ENCODE data around the gene ATF6.

The ATF6 gene

GRCh38 chr1:161885759-161886158 lies 119.6 kb downstream of the ATF6 start:
- no peak for DNase-seq (ENCODE audit: extremely low read depth in 1 of 2, low read depth in 1 of 2)

- no peak for DNase-seq (ENCODE audit: extremely low read depth in 1 of 2, low read depth in 1 of 2)
These were observed 120.5 kb downstream of the ATF6 start for GRCh38 chr1:161886589-161886988.

- DNase-seq (ENCODE audit: extremely low read depth in 1 of 2, low read depth in 1 of 2), result no peak
These were observed 121.7 kb downstream of the ATF6 start for GRCh38 chr1:161887730-161888287.

- DNase-seq (ENCODE audit: extremely low read depth in 1 of 2, low read depth in 1 of 2), result no peak
These were observed 124.5 kb downstream of the ATF6 start for GRCh38 chr1:161890574-161890973.

GRCh38 chr1:161899091-161899490 lies 133.0 kb downstream of the ATF6 start:
- DNase-seq (ENCODE audit: extremely low read depth in 1 of 2, low read depth in 1 of 2), result no peak

GRCh38 chr1:161900160-161900559 lies 134.0 kb downstream of the ATF6 start:
- DNase-seq (ENCODE audit: extremely low read depth in 1 of 2, low read depth in 1 of 2), result no peak

GRCh38 chr1:161902182-161902581 lies 136.1 kb downstream of the ATF6 start:
- no peak for DNase-seq (ENCODE audit: extremely low read depth in 1 of 2, low read depth in 1 of 2)

- DNase-seq (ENCODE audit: extremely low read depth in 1 of 2, low read depth in 1 of 2), result no peak
These were observed 139.3 kb downstream of the ATF6 start for GRCh38 chr1:161905269-161905884.

DNA sequence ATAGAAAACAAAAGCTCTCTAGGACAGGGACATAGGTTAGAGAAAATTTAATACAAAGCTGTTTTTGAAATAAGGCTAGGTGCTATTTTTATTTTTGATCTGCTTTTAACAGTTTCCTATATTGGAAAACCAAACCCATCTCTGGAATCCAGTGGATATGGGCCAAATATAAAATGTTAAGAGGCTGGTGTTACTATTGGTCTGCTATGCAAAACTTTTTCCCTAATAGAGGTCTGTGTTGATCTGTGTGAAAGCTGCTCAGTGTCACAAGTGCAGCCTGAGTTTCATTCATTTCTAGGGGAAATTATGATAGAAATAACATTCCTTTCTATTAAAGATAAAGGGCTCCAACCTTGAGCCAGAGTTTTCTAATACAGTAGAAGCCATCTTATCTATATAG lies 141.1 kb downstream of the ATF6 start:
- DNase-seq (ENCODE audit: extremely low read depth in 1 of 2, low read depth in 1 of 2), result no peak

- no peak for DNase-seq (ENCODE audit: extremely low read depth in 1 of 2, low read depth in 1 of 2)
These were observed 142.1 kb downstream of the ATF6 start for GRCh38 chr1:161908264-161908663.

DNA sequence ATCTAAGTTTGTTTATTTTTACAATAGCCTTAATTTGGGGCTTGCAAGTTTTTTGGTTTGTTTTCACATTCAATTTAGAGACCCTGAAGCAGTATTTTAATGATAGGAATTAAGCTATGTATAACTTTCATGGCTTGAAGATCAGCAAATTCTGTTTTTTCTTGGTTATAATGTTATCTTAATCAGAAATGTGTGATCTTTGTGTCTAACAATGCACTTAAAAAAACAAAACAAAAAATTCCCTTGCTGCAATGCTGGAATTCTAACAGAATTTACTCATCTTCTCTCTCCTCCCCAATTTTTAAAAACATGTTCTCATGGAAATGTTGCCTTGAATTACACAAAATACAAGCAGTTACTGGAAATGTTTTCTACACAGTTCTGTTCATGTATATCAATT lies 144.5 kb downstream of the ATF6 start:
- DNase-seq (ENCODE audit: extremely low read depth in 1 of 2, low read depth in 1 of 2), result no peak

GRCh38 chr1:161913482-161914140 lies 147.5 kb downstream of the ATF6 start:
- no peak for DNase-seq (ENCODE audit: extremely low read depth in 1 of 2, low read depth in 1 of 2)

DNA sequence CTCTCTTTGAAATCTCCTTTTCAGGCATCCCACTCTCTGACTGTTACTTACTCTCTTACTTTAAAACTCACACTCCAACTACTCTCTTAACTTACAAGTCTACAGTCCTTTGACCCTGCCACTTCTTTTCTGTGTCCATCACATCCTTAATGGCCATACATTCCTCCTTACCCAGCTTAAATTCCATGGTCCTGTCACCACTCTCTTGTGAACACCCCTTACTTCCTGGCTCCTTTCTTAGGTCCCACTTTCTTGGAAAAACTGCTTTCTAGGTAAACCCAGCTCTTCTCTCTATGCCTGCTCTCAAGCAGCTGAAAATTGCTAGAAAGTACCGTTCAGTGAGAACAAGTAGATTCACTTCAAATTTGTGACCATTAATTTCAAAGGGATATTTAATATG lies 148.5 kb downstream of the ATF6 start:
- no peak for DNase-seq (ENCODE audit: extremely low read depth in 1 of 2, low read depth in 1 of 2)

DNA sequence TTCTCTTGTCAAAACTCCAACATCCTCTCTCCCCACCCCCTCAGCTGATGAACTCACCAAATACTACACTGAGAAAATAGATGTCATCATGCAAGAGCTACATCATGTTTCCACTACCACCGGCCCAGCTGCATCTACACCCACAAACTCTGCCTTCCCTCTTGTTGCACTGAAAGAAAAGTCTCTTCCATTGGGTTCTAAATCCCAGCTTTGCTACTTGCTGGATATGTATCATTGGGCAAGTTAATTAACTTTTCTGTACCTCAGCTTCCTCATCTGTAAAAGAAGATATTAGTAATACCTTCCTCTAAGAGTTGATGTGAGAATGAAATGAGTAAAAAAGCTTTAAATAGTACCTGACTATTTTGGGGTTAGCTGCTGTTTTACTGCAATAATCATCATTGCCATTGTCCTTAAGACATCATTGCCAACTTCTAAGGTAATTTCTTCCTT lies 149.0 kb downstream of the ATF6 start:
- DNase-seq (ENCODE audit: extremely low read depth in 1 of 2, low read depth in 1 of 2), result no peak

DNA sequence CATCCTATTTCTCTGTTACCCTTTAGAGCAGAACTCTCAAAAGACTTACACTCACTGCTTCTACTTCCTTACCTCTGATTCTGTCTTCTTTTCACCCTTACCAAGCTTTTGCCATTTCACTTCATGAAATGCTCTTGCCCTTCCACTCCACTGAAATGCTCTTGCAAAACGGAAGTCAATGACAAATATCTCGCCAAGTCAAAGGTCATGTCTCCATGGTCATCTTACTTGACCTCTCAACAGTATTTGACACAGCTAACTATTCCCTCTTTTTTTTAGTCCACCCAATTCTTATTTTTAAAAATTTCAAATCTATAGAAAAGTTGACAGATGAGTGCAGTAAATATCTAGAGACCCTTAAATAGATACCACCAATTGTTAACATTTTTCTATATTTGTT lies 149.9 kb downstream of the ATF6 start:
- DNase-seq (ENCODE audit: extremely low read depth in 1 of 2, low read depth in 1 of 2), result no peak

DNA sequence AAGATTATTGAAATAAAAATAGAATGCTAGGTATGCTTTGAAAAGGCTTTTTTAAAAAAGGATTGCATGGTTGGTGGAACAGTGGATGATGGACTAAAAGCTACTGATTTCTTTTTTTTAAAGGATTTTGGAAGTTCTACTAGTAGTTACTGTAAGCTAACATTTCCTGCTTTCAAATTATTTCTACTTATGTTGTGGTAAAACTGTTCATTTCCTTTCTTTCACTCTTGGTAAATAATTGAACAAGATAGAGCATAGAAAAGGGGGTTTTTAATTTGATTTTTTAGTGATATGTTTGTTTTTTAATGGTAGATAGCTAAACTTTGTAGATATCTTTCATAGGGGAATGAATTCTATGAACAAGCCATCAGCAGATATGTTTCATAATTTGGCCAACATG lies 153.1 kb downstream of the ATF6 start:
- DNase-seq (ENCODE audit: extremely low read depth in 1 of 2, low read depth in 1 of 2), result no peak

GRCh38 chr1:161921491-161921890 lies 155.4 kb downstream of the ATF6 start:
- no peak for DNase-seq (ENCODE audit: extremely low read depth in 1 of 2, low read depth in 1 of 2)

DNA sequence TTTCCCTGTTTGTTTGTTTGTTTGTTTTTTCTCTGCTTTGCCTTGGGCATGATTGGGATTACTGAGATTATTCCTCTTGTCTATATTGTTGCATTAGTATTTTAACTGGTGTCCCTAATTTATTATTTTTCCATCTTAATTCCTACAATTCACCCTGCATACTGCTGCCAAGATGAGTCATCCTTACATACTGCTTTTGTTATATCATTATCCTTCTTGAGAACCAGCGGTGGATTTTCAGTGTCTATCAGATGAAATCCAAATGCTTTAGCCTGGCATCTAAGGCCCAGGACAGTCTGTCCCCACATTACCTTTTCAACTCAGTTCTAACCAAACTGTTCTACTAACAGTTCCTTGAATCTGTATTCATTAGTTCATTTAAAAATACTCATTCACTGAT lies 155.9 kb downstream of the ATF6 start:
- no peak for DNase-seq (ENCODE audit: extremely low read depth in 1 of 2, low read depth in 1 of 2)

DNA sequence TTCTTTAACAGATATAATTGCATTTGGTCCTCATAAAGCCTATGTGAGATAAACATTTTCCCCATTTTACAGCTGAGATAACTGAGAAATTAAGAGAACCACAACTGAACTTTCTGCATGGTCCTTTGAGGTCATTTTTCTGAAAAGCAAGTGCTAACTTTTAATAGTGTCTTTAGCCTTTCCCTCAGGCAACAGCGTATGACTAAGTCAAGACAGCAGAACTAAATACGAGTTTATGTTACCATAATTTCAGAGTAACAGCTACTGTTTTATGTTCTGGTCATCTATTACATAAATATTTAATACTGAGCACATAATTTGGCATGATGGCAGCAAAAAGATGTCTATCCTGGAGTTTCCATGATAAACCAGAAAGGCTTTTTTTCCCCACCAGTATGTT lies 161.9 kb downstream of the ATF6 start:
- DNase-seq (ENCODE audit: extremely low read depth in 1 of 2, low read depth in 1 of 2), result no peak

GRCh38 chr1:161929137-161929536 lies 163.0 kb downstream of the ATF6 start:
- DNase-seq (ENCODE audit: extremely low read depth in 1 of 2, low read depth in 1 of 2), result no peak

DNA sequence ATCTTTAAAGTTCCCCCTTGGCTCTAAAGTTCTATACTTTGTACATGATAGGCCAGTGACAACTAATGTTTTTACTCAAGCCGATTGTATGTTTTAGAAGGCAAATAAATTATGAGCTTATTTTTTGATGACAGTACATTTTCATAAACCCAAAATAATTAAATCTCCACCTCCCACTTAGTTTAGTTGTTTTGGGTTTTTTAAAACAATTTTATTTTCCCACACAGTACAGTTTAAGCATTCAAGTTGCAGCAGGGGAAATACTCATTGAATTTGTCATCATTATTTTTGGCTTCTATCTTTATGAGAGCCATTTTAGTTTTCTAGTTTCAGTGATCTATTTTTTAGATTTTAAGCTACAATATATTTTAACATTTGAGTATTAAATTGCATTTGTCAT lies 163.9 kb downstream of the ATF6 start:
- no peak for DNase-seq (ENCODE audit: extremely low read depth in 1 of 2, low read depth in 1 of 2)

- no peak for DNase-seq (ENCODE audit: extremely low read depth in 1 of 2, low read depth in 1 of 2)
These were observed 166.5 kb downstream of the ATF6 start for GRCh38 chr1:161932668-161933067.
